Uterus (tissue), 2 donors: ENCODE results near the gene LZIC.

Experiments
- POLR2A ChIP-seq, 2 donors: fragments of 450-650 bp; IDR thresholded peaks; one replicate each; pipeline ENCODE4 v1.6.1; 2016; ENCODE audit warnings: antibody characterized with exemption in 2 of 2, mild to moderate bottlenecking in 1 of 2, moderate library complexity in 1 of 2
- TF ChIP-seq, protein P1 (sequence below), 4 experiments: fragments of 200-600 bp in 2 of 4; fragments of 450-650 bp in 2 of 4; sonication (generic) in 2 of 4; IDR thresholded peaks; one replicate each; pipeline ENCODE4 v1.5.1; 2016 to 2019; ENCODE audit warnings: antibody characterized with exemption in 4 of 4, mild to moderate bottlenecking in 2 of 4, moderate library complexity in 1 of 4

- TF ChIP-seq, protein P1, sequence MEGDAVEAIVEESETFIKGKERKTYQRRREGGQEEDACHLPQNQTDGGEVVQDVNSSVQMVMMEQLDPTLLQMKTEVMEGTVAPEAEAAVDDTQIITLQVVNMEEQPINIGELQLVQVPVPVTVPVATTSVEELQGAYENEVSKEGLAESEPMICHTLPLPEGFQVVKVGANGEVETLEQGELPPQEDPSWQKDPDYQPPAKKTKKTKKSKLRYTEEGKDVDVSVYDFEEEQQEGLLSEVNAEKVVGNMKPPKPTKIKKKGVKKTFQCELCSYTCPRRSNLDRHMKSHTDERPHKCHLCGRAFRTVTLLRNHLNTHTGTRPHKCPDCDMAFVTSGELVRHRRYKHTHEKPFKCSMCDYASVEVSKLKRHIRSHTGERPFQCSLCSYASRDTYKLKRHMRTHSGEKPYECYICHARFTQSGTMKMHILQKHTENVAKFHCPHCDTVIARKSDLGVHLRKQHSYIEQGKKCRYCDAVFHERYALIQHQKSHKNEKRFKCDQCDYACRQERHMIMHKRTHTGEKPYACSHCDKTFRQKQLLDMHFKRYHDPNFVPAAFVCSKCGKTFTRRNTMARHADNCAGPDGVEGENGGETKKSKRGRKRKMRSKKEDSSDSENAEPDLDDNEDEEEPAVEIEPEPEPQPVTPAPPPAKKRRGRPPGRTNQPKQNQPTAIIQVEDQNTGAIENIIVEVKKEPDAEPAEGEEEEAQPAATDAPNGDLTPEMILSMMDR (IDR thresholded peaks at IDR 0.05) = no peak
- TF ChIP-seq POLR2A (IDR thresholded peaks at IDR 0.05) = no peak
Measured at GRCh38 chr1:9904596-9904995, 38.6 kb downstream of the LZIC start.
